Mesendoderm (in vitro differentiated cells): ENCODE measurements around the gene CSAD.
A peak's percentile ranks its signal among the peaks of the same experiment; 100 is the strongest.

Experiments used
- DNase-seq: peaks from one replicate; pipeline ENCODE4 v3.0.0; 2013
- H2AK5ac ChIP-seq: 2 replicates; pipeline ENCODE4 v1.6.1; 2013; ENCODE audit warnings: low read length, inconsistent platforms
- H2BK120ac ChIP-seq: 2 replicates; pipeline ENCODE4 v1.6.1; 2013; ENCODE audit warnings: low read depth, mild to moderate bottlenecking, low read length, moderate library complexity, mixed read lengths
- H2BK15ac ChIP-seq: replicated peaks from 2 replicates; pipeline ENCODE4 v1.6.1; 2013; ENCODE audit warnings: low read depth, mild to moderate bottlenecking, moderate library complexity
- H2BK5ac ChIP-seq: 2 replicates; pipeline ENCODE4 v1.6.1; 2013; ENCODE audit warnings: low read length, inconsistent platforms
- H3K18ac ChIP-seq: 2 replicates; pipeline ENCODE4 v1.6.1; 2013; ENCODE audit warnings: mild to moderate bottlenecking, low read length, mixed read lengths
- H3K23ac ChIP-seq: one replicate; pipeline ENCODE4 v1.6.1; 2013; ENCODE audit warnings: low read length
- H3K27ac ChIP-seq: 2 replicates; pipeline ENCODE4 v1.5.1; 2013; ENCODE audit warnings: low read depth, mild to moderate bottlenecking, inconsistent platforms, low read length, moderate library complexity
- H3K27me3 ChIP-seq: 2 replicates; pipeline ENCODE4 v1.6.1; 2013; ENCODE audit warnings: low read length, control low read depth, mild to moderate bottlenecking, inconsistent platforms; ENCODE audit not compliant: insufficient read depth, poor library complexity
- H3K36me3 ChIP-seq: 2 replicates; pipeline ENCODE4 v1.6.1; 2013; ENCODE audit warnings: low read length, inconsistent platforms; ENCODE audit not compliant: control insufficient read depth, insufficient read depth
- H3K4ac ChIP-seq: one replicate; pipeline ENCODE4 v1.6.1; 2013; ENCODE audit warnings: low read depth, mild to moderate bottlenecking, low read length, moderate library complexity
- H3K4me1 ChIP-seq: 2 replicates; pipeline ENCODE4 v1.6.1; 2013; ENCODE audit warnings: low read depth, low read length, inconsistent platforms; ENCODE audit not compliant: control insufficient read depth
- H3K4me2 ChIP-seq: 2 replicates; pipeline ENCODE4 v1.6.1; 2013; ENCODE audit warnings: low read length
- H3K4me3 ChIP-seq: 2 replicates; pipeline ENCODE4 v1.5.1; 2013; ENCODE audit warnings: mild to moderate bottlenecking, low read length
- H3K56ac ChIP-seq: one replicate; pipeline ENCODE4 v1.6.1; 2013; ENCODE audit warnings: low read length
- H3K79me1 ChIP-seq: 2 replicates; pipeline ENCODE4 v1.6.1; 2013; ENCODE audit warnings: low read length, inconsistent platforms
- H3K79me2 ChIP-seq: 2 replicates; pipeline ENCODE4 v1.6.1; 2013; ENCODE audit warnings: mild to moderate bottlenecking, low read length; ENCODE audit not compliant: control insufficient read depth, insufficient read depth
- H3K9ac ChIP-seq: 2 replicates; pipeline ENCODE4 v1.6.1; 2013; ENCODE audit warnings: low read length, inconsistent platforms
- H4K5ac ChIP-seq: one replicate; pipeline ENCODE4 v1.6.1; 2013; ENCODE audit warnings: low read length
- H4K8ac ChIP-seq: one replicate; pipeline ENCODE4 v1.6.1; 2013; ENCODE audit warnings: low read depth, mild to moderate bottlenecking, control low read depth, low read length, moderate library complexity
- WGBS: extraction: QIAGEN DNeasy Blood & Tissue Kit; methylation state at CpG from one replicate; pipeline ENCODE4 v1.1.7; 2013; ENCODE audit warnings: low lambda C conversion rate, missing lambda C conversion rate; ENCODE audit not compliant: insufficient coverage; ENCODE audit errors: extremely low coverage; 5-methylcytosine and 5-hydroxymethylcytosine counted together

CSAD gene

DNA sequence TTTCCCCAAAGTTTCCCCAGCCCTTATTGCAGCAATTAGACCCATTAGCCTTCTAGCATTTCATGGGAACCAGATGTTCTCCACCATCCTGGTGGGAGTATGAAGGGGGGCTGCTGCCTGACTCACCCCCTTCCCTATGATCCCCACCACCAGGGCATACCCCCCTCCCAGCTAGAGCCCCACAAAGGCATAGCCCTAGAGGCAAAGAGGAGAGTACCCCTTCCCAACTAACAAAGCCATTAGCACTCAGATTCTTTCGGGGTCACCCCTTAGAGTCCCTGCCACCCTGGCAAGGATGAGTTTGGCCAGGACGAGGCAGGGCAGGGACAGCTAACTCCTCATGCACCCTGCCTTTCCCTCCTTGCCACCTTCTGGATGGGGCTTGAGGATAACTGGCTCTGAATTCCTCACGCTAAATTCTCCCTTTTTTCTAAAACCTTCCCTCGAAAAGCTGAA lies 42.1 kb upstream of the CSAD start:
- no peak for DNase-seq
- Histone ChIP-seq H3K4me1 (peaks cover 27% of the 10 kb centered on the region), H3K23ac (peak overlapping the region; percentile 90), H3K56ac (peak overlapping the region; percentile 99), H3K27me3 (no peaks in the 10 kb centered on the region), H4K8ac (no peak overlapping the region), H3K79me2 (peaks cover 16% of the 10 kb centered on the region), H3K36me3 (no peaks in the 10 kb centered on the region), H3K18ac (peak overlapping the region; percentile 83), H3K9ac (peak overlapping the region; percentile 63), H3K27ac (peak overlapping the region; percentile 32), H2BK120ac (no peak overlapping the region), H2BK15ac (peak overlapping the region; percentile 15), H3K4me2 (peak overlapping the region; percentile 22), H3K4ac (peak overlapping the region; percentile 82), H2AK5ac (peak overlapping the region; percentile 99), H3K4me3 (no peak overlapping the region), H2BK5ac (peak overlapping the region; percentile 92), H3K79me1 (peaks cover 9% of the 10 kb centered on the region), H4K5ac (no peak overlapping the region)
- WGBS = no CpG with 5 or more reads among the region's 4 CpGs

DNA sequence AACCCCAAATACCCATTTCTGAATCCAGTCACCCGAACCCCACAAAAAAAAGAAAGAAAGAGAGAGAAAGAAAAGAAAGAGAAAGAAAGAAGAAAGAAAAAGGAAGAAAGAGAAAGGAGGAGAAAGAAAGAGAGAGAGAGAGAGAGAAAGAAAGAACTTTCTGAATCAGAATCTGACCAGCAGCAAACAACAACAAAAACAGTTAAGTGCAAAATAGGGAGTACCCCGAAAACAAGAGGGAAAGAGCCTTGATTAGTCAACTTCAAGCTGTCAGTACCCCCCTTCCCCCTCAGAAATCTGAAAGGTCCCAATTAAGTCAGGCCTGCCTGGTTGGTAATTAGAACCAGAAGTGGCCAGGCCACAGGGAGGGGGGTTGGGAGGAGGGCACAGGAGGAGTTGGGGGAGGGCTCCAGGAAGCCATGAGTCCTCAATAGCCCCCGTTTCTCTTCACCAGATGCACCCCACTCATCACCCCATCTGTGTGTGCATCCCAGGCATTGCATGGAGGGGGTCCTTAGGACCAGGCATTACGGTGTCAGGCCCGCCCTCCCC lies 41.5 kb upstream of the CSAD start:
- peak overlapping the region; percentile 91 for H3K18ac ChIP-seq
- H3K27ac ChIP-seq = peak overlapping the region; percentile 97
- H2BK15ac ChIP-seq = peak overlapping the region; percentile 15
- no peak overlapping the region for H3K23ac ChIP-seq
- H3K36me3 ChIP-seq = no peaks in the 10 kb centered on the region
- WGBS = no CpG with 5 or more reads among the region's 5 CpGs
- H2BK120ac ChIP-seq = no peak overlapping the region
- no peak overlapping the region for H3K4me2 ChIP-seq
- no peak overlapping the region for H4K8ac ChIP-seq
- H3K56ac ChIP-seq = peak overlapping the region; percentile 99
- no peak overlapping the region for H4K5ac ChIP-seq
- H3K79me2 ChIP-seq = peaks cover 20% of the 10 kb centered on the region
- DNase-seq = no peak
- H3K9ac ChIP-seq = peak overlapping the region; percentile 97
- H3K4me3 ChIP-seq = no peak overlapping the region
- H2AK5ac ChIP-seq = no peak overlapping the region
- peaks cover 32% of the 10 kb centered on the region for H3K4me1 ChIP-seq
- no peak overlapping the region for H2BK5ac ChIP-seq
- no peaks in the 10 kb centered on the region for H3K27me3 ChIP-seq
- H3K79me1 ChIP-seq = peaks cover 11% of the 10 kb centered on the region
- H3K4ac ChIP-seq = peak overlapping the region; percentile 82

DNA sequence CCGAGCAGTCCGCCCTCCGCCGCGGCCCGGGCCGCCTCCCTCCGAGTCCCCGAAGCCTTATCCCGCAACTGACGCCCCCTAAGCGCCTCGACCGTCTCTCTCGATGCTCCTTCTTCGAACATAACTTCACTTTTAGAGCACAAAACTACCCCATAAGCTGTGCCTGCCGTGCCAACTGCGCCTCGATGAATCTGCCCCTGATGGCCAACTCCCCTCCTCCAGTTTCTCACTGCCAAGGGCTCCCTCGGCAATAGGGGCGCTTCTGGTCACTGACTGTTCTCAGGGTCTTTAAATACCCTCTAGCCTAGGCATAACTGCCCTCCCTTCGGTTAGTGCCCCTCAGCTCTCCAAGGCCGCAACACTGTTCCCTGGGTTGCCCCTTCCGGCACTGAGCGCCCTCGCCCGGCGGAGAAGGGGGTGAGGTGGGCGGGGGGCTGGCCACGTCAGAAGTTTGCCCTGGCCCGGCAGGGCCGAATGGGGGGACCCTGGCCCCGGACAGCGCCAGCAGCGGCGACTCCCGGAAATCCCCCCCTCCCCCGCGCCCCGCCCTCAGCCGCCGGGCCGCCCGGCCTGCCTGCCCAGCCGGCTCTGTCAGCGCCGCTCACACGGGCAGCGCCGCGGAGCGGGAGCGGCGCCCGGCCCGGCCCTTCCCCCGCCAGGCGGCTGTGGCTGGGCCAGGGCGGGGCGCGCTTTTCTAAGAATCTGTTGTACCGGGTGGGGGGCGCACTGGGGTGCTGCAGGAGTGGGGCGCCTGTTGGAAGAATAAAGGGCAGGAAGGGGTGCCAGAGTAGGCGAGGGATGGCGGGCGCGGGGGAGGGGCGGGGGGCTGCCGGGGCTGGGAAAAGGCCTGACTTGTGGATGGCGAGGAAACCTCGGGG lies 40.7 kb upstream of the CSAD start:
- peak overlapping the region; percentile 97 for H3K27ac ChIP-seq

DNA sequence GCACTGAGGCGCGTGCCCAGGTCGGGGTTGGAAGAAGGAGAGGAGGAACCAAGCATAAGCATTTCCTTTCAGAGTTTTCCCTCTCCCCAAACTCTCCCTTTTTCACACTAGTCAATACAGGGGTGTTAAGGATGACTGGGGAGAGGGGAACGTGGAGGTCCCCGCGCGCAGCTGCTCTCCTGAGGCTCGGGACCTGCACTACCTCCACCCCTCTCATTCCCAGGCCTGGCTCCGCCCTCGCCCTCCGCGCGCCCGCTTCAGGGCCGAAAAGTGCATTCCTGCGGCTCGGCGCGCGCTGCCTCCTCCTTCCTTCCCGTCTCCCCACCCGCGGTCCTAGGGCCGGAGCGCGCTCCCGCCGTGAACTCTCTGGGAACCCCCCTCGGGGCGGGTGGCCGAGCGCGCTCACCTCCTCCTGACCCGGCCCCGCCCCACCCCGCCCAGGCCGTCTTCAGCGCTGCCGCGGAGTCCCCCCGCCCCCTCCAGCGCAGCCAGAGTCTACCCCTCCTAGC lies 40.0 kb upstream of the CSAD start:
- H4K5ac ChIP-seq = no peak overlapping the region

More for the DNA sequence above, 40.7 kb upstream of the CSAD start:
- Histone ChIP-seq H2BK5ac (peak overlapping the region; percentile 94), H3K4ac (peak overlapping the region; percentile 84), H3K4me1 (peaks cover 39% of the 10 kb centered on the region), H2AK5ac (peak overlapping the region; percentile 67), H3K79me2 (peaks cover 21% of the 10 kb centered on the region), H3K56ac (peak overlapping the region; percentile 99), H3K79me1 (peaks cover 11% of the 10 kb centered on the region), H3K9ac (peak overlapping the region; percentile 97), H3K18ac (peak overlapping the region; percentile 91), H3K4me2 (peak overlapping the region; percentile 98), H2BK120ac (peak overlapping the region; percentile 65), H3K23ac (peak overlapping the region; percentile 18), H2BK15ac (no peak overlapping the region), H4K8ac (no peak overlapping the region), H3K4me3 (peak overlapping the region; percentile 61), H4K5ac (peak overlapping the region; percentile 52), H3K36me3 (no peaks in the 10 kb centered on the region), H3K27me3 (no peaks in the 10 kb centered on the region)
- peak; percentile 82 for DNase-seq
- no CpG with 5 or more reads among the region's 72 CpGs for WGBS

DNA sequence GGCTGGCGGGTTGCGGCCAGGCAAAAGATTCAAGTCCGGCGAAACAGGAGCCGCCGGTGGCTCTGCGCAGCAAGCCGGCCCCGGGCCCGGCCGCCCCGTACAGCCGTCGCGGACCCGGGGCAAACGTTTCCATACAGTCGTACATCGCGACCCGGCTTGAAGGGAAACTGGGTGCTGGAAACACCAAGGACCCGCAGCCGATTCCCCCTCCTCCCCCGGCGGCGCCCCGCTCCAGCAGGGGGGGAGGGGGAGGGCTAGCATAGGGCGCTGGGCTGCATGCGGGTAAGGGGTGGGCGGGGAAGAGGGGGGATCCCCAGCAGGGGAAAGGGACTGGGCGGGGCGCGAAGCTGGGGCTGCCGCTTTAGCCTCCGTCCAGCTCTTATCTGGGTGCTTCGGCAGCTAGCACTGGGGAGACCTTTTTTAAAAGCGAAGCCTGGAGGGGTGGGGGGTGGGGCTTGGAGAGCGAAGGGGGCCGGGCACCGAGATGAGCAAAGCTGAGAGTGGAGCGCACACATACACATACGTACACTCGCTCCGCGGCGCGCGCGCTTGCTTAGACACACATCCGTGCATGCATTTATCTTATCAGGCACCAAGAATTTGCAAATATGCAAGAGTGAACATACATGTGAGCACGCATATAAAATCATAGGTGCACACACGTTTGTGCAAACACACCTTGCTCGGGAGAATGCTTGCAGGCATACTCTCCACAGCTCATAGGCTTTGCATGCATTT lies 39.4 kb upstream of the CSAD start:
- H2BK15ac ChIP-seq = no peak overlapping the region
- peak overlapping the region; percentile 52 for H3K18ac ChIP-seq
- peak overlapping the region; percentile 41 for H3K4ac ChIP-seq
- no peak overlapping the region for H4K8ac ChIP-seq
- peak overlapping the region; percentile 93 for H3K56ac ChIP-seq
- H2BK120ac ChIP-seq = no peak overlapping the region
- peak overlapping the region; percentile 76 for H3K4me2 ChIP-seq
- H3K27ac ChIP-seq = peak overlapping the region; percentile 42
- H3K79me1 ChIP-seq = peaks cover 15% of the 10 kb centered on the region
- peaks cover 21% of the 10 kb centered on the region for H3K79me2 ChIP-seq
- H3K4me1 ChIP-seq = peaks cover 50% of the 10 kb centered on the region
- H3K23ac ChIP-seq = no peak overlapping the region
- no peak overlapping the region for H4K5ac ChIP-seq
- no CpG with 5 or more reads among the region's 53 CpGs for WGBS
- H3K9ac ChIP-seq = peak overlapping the region; percentile 96
- H3K4me3 ChIP-seq = peak overlapping the region; percentile 92
- no peak overlapping the region for H2AK5ac ChIP-seq
- no peaks in the 10 kb centered on the region for H3K36me3 ChIP-seq
- H2BK5ac ChIP-seq = no peak overlapping the region
- peak; percentile 79 for DNase-seq
- no peaks in the 10 kb centered on the region for H3K27me3 ChIP-seq

More for the DNA sequence above, 40.0 kb upstream of the CSAD start:
- peak; percentile 98 for DNase-seq
- Histone ChIP-seq H3K79me2 (peaks cover 21% of the 10 kb centered on the region), H3K23ac (no peak overlapping the region), H2BK15ac (no peak overlapping the region), H3K18ac (no peak overlapping the region), H3K4me1 (peaks cover 46% of the 10 kb centered on the region), H3K27ac (peak overlapping the region; percentile 97), H3K4me2 (peak overlapping the region; percentile 70), H3K4me3 (peak overlapping the region; percentile 10), H3K56ac (peak overlapping the region; percentile 99), H3K36me3 (no peaks in the 10 kb centered on the region), H3K27me3 (no peaks in the 10 kb centered on the region), H4K8ac (no peak overlapping the region), H2BK5ac (no peak overlapping the region), H3K9ac (peak overlapping the region; percentile 97), H2AK5ac (no peak overlapping the region), H3K4ac (no peak overlapping the region), H2BK120ac (no peak overlapping the region), H3K79me1 (peaks cover 11% of the 10 kb centered on the region)
- WGBS = no CpG with 5 or more reads among the region's 42 CpGs
